Left ventricle myocardium superior (tissue), 1 donor: Measurements from ENCODE around the gene NDUFAF2. TPM values are rescaled to one million over a fixed set of nuclear protein-coding genes. Genes with fewer than 3 reads are reported as not detected.
"Not testable (repeated sequence)": the region's sequence is repeated elsewhere in the genome, so short reads cannot be mapped to it uniquely, and the experiment has no call there.

Experiments used
- ATAC-seq: fragments of 200-7000 bp; cut with Tn5 transposase; one replicate; pipeline ENCODE4 v1.9.1; 2020; ENCODE audit warnings: mild to moderate bottlenecking, moderate library complexity
- DNase-seq: peaks from one replicate; pipeline ENCODE4 v3.0.0-alpha.2; 2020
- intact Hi-C: fragments of 100-400 bp; cut with micrococcal nuclease; formaldehyde crosslinking; loops from one replicate; pipeline ENCODE4 v1.11.0; 2022
- total RNA-seq: library from RNA; stranded (reverse); fragmentation: NEBNext Ultra II Directional; extraction: Animal tissue kit (Norgen Biotek cat#: 25700); gene quantifications from one replicate; pipeline ENCODE4 v1.2.1, GENCODE V29; 2021
- donor health status: DM: no; HTN: yes; CAD: no; lungs with severe emphysema.

Gene NDUFAF2
- total RNA-seq, 1 donor from 2014 or later, result 36.1 TPM

DNA sequence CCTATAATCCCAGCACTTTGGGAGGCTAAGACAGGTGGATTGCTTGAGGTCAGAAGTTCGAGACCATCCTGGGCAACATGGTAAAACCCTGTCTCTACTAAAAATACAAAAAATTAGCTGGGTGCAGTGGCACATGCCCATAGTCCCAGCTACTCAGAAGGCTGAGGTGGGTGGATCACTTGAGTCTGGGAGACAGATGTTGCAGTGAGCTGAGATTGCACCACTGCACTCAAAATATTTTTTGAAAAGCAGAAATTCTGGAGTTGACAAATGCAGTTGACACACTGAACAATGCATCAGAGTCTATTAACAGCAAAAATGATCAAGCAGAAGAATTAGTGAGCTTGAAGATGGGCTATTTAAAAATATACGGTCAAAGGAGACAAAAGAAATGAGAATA, 35.5 kb downstream of the NDUFAF2 start:
- intact Hi-C loops, result no loop called here
- DNase-seq (no peak), ATAC-seq (no peak)

DNA sequence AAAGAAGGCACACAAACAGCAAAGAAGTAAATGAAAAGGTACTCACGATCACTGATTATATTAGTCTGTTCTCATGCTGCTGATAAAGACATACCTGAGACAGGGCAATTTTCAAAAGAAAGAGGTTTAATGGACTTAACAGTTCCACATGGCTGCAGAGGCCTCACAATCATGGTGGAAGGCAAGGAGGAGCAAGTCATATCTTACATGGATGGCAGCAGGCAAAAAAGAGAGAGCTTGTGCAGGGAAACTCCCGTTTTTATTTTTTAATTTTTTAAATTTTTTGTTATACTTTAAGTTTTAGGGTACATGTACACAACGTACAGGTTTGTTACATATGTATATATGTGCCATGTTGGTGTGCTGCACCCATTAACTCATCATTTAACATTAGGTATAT, 37.1 kb downstream of the NDUFAF2 start:
- DNase-seq, intact Hi-C loops, ATAC-seq: not testable (repeated sequence)

- DNase-seq (no peak), ATAC-seq (no peak)
- intact Hi-C loops, result no loop called here
Observed at GRCh38 chr5:60989790-60990189, 44.8 kb downstream of the NDUFAF2 start.

DNA sequence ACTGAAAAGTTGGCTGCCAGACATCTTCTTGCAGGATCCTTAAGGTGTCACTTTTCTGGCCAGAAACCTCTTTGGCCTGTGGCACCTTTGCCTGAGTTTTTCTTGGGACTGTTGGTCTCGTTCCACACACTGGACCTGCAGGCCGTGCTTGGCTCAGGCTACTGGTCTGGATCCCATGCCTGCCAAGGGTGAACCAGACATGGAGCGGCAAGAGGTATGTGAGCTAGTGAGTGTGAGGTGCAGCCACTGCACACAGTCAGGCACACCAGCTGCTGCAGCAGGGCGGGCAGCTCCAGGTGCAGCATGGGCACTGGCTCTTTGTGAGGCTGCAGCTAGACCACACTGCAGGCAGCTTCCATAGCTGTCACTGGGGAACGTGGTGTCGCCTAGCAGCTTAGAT, 47.9 kb downstream of the NDUFAF2 start:
- intact Hi-C loops, result no loop called here
- peak; percentile 66 for DNase-seq
- peak; percentile 94 for ATAC-seq

DNA sequence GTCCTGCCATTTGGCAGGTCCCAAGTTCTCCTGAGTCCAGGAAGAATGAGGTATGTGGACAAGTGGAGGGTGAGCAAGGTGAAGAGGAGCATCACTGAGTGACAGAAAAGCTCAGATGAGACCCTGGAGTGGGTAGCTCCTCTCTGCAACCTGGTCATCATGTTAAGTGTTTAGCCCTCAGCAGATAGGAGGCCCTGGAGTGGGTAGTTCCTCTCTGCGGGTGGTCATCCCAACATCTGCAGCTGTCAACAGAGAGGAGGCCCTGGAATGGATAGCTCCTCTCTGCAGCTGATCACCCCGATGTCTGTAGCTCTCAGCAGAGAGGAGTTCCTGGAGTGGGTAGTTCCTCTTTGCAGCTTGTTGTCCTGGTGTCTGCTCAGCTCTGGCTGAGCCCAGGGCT, 48.4 kb downstream of the NDUFAF2 start:
- no peak for DNase-seq
- no peak for ATAC-seq
- intact Hi-C loops, result no loop called here

GRCh38 chr5:60993875-60994571, 49.0 kb downstream of the NDUFAF2 start:
- intact Hi-C loops, result no loop called here
- DNase-seq (peak; percentile 55), ATAC-seq (peak; percentile 91)

DNA sequence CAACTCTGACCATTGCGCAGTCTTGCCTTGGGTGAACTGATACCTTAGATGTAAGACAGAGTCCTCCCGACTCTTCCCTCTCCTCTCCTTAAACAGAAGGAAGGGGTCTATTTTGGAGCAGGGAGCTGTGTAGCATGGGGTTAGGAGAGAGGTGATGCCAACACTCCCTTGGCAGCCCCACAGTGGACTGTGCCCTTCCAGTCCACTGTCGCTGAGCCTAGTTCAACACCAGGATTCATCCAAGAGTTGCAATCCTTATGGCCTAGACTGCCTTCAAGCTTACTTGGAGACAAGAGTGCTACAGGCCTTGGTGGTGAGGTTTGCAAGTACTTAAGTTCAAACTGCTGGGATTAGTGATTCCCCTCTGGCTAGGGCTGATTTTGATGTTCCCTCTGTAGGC, 51.4 kb downstream of the NDUFAF2 start:
- ATAC-seq (no peak), DNase-seq (no peak)
- intact Hi-C loops, result no loop called here

DNA sequence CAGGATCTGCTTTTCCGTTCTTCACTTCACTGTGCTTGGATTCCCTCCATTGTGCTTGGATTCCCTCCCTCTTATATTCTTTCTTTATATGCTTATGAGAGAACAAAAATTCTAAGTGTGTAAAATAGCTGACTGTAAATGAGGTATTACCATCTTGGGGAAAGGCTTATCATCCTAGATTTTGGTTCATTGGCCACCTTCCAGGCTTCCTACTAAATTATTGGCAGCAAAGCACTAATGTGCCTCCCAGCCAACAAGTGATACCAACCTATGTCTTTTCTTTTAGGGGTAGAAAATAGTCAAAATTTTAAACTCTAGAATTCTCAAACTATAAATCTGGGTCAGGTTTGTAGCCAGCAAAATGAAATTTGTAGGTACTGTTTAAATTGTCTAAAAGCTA, 52.7 kb downstream of the NDUFAF2 start:
- no peak for DNase-seq
- intact Hi-C loops, result no loop called here

DNA sequence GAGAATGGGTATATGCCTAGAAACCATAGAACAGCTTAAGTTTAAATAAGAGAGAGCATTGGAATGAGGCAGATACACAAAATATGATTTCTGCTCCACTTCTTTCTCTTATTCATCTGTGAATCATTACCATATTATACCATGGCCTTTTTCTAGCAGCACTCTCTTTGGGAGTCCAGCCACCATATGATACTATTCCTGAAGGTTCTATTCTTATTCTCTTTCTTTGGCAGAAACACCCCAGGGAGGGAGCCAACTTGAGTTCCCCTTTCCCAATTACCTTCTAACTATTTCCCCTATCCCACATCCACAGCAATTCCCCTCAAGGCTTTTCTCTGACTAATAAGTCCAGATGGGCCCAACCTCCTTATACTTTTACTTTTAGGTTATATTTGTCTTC, 55.9 kb downstream of the NDUFAF2 start:
- ATAC-seq (peak; percentile 74), DNase-seq (no peak)
- intact Hi-C loops, result no loop called here

More for the DNA sequence above, 52.7 kb downstream of the NDUFAF2 start:
- ATAC-seq, result no peak

DNA sequence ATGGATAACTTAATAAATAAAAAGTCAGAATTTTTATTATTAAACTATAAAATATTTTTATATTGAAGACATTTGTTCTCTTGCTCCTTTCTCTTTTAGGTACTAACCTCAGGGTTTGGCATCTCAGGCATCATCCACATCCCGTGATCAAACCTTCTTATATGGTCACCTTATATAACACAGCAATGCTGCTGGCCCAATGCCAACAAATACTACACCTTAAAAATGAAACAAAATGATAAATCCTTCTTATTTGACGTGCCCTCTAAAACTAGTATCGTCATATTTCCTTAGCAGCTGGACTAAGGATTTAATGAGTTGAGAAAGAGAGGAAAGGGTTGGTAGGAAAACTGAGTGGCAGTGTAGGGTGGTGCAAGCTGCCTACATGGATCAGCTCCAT, 56.6 kb downstream of the NDUFAF2 start:
- intact Hi-C loops, result no loop called here
- DNase-seq (no peak), ATAC-seq (no peak)

GRCh38 chr5:61002611-61003355, 57.8 kb downstream of the NDUFAF2 start:
- DNase-seq (no peak), ATAC-seq (no peak)
- intact Hi-C loops, result no loop called here

DNA sequence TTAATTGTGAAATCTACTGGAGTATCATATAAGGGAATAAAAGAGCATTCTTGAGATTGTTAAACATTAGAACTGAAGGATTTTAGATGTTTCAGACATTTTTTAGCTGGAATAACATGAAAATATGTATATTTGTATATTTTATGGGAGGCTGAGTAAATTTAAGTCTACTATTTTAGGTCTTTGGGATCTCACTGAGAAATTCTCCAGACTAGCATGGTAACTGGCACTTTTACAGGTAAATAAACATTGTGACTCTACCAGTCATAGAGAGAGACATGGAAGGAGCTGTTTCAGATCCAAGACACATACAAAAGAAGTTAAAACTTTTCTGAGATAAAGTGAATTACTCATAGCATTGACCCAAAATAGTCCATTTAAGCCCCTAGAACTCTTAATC, 59.4 kb downstream of the NDUFAF2 start:
- no peak for ATAC-seq
- no peak for DNase-seq
- intact Hi-C loops, result no loop called here

DNA sequence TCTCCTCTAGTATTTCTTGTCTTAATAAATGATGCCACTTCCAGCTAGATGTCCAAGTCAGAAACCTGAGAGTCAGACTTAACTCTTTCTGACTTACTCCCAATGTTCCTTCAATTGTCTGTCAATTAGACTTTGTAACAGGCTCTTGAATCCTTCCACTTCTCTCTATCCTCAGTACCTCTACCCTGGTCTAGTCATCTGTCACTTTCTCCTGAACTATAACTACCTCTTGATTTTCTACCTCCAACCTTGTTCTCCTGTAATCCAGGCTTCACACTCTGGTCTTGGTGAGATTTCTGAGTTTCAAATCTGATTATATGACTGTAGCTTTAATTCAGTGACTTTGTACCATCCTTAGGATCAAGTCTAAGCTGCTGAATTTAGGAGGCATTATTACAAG, 64.9 kb downstream of the NDUFAF2 start:
- ATAC-seq, result no peak
- DNase-seq, result no peak
- intact Hi-C loops, result no loop called here

- intact Hi-C loops, result no loop called here
- no peak for ATAC-seq
- DNase-seq, result no peak
Observed at GRCh38 chr5:61010467-61011454, 65.8 kb downstream of the NDUFAF2 start.

DNA sequence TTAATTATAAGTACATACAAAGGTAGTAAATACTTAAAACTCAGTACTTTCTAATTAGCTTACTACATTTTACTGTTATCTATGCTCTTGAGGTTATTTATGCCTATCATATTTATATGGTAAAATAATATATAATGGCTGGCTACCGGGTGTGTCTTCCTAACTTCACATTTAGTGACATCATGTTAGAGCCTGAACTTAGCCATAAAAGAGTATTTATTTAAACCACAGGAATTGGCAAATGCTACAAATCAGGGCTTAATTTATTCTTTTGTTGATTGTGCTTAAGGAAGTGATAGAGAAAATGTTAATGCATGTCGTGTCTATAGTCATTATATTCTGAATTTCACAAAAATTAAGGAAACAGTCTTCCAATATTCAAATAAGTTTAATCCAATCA, 73.1 kb downstream of the NDUFAF2 start:
- no peak for ATAC-seq
- intact Hi-C loops, result no loop called here
- DNase-seq, result no peak

- DNase-seq (no peak), ATAC-seq (no peak)
- intact Hi-C loops, result no loop called here
Observed at GRCh38 chr5:61019642-61020041, 74.6 kb downstream of the NDUFAF2 start.

DNA sequence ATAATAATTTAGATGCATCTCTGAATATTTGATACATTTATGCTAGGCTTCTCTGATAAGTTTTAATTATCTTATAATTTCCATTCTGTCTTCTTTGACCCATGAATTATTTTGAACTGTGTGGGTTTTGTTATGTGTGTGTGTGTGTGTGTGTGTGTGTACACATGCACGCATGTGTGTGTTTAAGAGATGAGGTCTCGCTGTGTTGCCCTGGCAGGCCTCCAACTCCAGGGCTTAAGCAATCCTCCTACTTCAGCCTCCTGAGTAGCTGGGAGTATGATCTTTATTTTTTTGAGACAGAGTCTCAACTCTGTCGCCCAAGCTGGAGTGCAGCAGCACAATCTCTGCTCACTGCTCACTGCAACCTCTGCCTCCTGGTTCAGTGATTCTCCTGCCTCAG, 75.4 kb downstream of the NDUFAF2 start:
- ATAC-seq, result no peak
- intact Hi-C loops, result no loop called here
- peak; percentile 37 for DNase-seq

- DNase-seq (no peak), ATAC-seq (no peak)
- intact Hi-C loops, result no loop called here
Observed at GRCh38 chr5:61023131-61023530, 78.1 kb downstream of the NDUFAF2 start.

DNA sequence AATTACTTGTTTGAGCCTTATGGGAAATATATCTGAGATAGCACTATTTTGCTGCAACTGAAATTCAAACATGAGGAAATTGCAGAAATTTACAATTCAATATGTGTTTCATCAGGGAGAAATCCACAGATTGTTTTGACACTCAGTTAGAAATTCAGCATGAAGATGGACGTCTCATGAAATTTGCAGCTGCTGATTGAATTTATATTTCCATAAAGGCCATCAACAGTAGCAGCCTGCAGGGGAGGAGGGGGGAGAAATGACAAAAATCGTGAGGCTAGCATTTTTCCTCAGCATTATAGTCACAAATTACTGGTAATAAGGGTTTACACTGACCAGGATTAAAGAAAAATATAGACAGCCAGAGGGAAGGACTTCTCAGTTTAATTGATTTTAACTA, 81.0 kb downstream of the NDUFAF2 start:
- intact Hi-C loops, result no loop called here

GRCh38 chr5:61028382-61028781, 83.4 kb downstream of the NDUFAF2 start:
- intact Hi-C loops, result no loop called here
- no peak for DNase-seq
- no peak for ATAC-seq

More for the DNA sequence above, 81.0 kb downstream of the NDUFAF2 start:
- DNase-seq (no peak), ATAC-seq (no peak)
